IPS-NIHi7 (cell line): ENCODE data around the gene MANEA.
A peak's percentile ranks its signal among the peaks of the same experiment; 100 is the strongest.
"Not testable (repeated sequence)": the region's sequence is repeated elsewhere in the genome, so short reads cannot be mapped to it uniquely, and the experiment has no call there.

Experiments
- DNase-seq: peaks from one replicate; pipeline ENCODE4 v3.0.0; 2012; ENCODE audit warnings: mixed read lengths; ENCODE audit errors: extremely low spot score

MANEA gene, protein sequence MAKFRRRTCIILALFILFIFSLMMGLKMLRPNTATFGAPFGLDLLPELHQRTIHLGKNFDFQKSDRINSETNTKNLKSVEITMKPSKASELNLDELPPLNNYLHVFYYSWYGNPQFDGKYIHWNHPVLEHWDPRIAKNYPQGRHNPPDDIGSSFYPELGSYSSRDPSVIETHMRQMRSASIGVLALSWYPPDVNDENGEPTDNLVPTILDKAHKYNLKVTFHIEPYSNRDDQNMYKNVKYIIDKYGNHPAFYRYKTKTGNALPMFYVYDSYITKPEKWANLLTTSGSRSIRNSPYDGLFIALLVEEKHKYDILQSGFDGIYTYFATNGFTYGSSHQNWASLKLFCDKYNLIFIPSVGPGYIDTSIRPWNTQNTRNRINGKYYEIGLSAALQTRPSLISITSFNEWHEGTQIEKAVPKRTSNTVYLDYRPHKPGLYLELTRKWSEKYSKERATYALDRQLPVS

GRCh38 chr6:95577304-95578105 lies at the start of gene MANEA:
MANEA (plus strand) TSS chr6:95577535; CDS start chr6:95586440, 8,905 bp downstream.
- peak; percentile 86 for DNase-seq

GRCh38 chr6:95529762-95530161 lies 47.6 kb upstream of the MANEA start:
- DNase-seq = no peak

- no peak for DNase-seq
Measured at GRCh38 chr6:95530176-95530819, 47.0 kb upstream of the MANEA start.

- DNase-seq = no peak
Measured at GRCh38 chr6:95543798-95544197, 33.5 kb upstream of the MANEA start.

DNA sequence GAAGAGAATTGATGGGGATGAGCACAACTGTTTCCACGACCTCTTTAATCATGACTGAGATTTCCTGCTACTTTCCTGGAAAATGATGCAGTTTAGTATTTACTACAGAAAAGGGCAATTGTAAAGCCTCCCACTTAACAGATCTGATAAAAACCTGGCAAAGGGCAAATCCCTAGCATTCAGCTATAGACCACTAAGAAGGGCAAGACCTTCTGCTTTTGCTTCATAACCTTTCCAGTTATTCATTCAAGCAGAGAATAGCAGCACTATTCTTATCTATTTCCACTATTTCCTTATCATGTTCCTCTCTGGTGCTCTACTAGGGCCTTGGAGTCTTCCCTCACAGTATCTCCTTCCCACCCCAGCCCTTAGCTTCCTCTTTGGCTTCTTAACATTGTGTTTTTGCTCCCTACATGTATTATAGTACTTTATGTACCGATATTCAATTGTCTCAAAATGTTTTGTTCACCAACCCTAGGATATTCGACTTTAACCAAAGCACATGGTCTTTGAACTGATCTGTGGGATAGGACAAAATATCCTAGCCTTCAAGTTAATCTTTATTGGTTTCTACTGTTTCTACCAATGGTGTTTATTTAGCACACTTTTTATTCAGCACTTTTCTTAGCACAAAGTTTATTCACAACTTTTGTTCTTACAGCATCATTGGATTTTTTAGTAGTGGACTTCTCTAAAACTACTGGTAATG lies 32.7 kb upstream of the MANEA start:
- DNase-seq = no peak

DNA sequence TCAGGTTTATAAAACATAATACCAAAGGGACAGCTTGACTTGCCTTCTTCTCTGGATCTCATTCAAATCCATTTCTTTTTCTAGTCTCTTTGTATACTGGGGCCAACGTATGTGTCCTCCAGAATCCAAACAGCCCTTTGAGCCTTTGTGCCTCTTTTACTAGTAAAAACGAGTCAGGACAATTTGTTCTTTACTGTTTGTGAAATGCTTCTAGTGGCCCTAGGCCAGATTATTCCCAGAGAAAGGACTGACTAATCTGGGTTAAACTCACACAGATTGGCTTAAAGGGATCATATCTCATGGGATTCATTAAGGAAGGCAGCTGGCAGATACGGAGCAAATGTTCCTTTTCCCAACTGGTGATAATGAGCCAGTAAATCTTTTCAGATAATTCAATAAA lies 32.1 kb upstream of the MANEA start:
- no peak for DNase-seq

- no peak for DNase-seq
Measured at GRCh38 chr6:95545686-95546085, 31.6 kb upstream of the MANEA start.

DNA sequence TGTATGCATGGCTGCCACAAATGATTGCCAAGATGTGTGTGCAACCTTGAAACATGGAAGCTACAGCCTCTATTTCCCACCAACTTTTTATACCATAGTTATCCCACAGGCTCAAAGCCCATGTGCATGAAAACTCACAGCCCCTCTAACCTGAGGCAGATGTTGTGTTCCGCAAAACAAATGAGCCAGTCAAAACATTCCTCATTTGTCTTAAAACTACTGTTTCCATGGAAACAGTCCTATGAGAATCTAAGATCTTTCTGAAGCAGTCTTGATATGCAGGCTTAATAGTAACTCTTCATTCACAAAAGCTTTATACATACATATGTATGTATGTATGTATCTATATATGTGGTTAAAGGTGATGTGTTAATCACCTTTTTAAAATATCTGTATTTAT lies 31.2 kb upstream of the MANEA start:
- no peak for DNase-seq

GRCh38 chr6:95547043-95547442 lies 30.3 kb upstream of the MANEA start:
- no peak for DNase-seq

DNA sequence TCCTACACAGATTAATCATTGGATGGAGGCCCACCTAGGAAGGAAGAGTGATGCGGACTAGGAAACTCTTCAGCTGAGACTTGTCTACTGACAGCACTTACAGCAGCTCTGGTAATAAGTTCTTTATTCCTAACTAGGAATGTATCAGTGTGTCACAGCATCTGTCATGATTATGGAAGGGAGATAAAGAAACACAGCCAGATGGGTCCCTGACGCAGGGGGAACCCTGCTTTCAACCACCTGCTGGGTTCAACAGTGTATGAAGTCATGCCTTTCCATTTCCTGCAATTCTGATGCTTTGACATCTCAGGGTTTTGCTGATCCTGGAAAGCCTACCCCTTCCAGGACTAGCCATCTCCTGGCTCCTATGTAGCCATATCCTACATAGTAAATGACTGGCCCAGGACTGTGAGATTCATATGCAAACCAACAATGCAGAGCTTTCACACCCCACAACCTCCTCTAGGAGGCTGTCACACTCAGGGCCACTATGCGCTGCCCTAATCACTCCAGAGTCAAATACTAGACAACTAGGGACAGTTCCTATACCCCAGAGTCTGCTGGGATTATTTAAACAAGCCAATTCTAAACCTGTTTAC lies 29.0 kb upstream of the MANEA start:
- no peak for DNase-seq

DNA sequence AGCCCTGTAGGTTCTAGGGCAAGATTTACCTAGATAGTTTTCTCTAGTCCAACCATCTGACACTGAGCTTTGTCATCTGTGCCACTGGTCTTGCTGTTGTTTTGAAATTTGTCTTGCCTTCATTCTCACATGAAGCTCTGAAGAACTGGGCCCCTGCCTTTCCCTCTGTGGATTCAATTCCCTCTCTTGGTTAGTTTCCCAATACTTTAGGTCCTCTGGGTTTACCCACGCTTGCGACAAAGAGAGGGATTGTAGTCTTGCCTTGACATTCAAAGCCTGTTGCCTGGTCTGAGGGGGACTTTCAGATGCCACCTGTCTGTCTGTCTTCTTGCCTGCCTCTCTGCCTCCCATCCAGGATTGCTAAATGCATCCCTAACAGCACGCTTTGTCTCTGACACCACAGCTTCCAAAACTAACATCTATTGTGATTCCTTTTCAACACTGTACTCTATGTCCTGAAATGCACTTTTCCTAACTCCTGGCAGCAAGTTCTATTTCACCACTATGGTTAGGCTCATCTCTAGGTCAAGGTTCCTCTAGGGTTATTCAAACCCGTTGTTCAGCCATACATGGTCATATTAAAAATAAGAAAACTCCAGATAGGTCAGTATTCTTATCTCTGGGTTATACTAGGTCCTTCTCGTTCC lies 25.5 kb upstream of the MANEA start:
- no peak for DNase-seq

DNA sequence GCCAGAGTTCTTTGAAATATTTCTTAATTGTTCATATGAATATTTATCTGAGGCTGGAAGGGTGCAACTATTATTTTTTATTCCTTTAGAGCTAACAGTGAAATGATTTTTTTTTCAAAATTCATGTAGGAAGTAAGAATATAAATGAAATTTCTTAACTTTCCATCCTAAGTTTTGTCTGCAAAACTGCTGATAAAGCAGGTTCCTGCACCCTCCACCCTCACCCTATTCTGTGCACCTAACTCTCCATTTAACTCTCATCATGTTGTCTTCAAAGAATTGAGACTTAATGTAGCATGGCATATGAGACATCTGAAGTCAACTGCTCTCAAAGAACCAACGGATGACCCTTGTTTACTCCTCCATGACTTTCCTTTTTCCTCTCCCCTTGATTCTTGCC lies 23.5 kb upstream of the MANEA start:
- no peak for DNase-seq

DNA sequence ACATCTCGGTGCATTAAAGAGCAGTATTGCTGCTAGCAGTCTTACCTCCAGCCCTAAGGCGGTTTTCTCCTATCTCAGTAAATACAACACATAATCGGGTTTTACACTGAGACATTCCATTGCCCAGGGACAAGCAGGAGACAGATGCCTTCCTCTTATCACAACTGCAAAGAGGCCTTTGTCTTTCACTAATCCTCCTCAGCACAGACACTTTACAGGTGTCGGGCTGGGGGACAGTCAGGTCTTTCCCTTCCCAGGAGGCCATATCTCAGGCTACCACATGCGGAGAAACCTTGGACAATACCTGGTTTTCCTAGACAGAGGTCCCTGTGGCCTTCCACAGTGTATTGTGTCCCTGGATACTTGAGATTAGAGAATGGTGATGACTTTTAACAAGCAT lies 16.4 kb upstream of the MANEA start:
- not testable (repeated sequence) for DNase-seq

DNA sequence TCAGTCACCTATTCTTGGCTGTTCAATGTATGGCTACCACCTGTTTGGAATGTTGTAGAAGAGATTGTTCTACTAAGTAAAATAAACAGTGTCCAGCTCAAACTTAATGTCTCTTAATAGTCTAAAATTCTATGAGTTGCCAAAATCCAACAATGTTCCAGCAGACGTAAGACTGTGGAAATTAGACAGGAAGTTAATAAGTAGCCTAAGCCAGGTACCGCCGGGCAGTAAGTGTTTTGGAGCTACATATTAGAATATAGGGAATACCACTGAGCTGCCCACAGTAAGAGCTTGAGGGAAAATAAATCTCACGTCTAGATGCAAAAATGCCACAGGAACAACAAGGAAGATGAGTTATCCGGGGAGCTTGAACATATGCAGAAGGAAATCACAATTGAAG lies 7.8 kb upstream of the MANEA start:
- no peak for DNase-seq

- no peak for DNase-seq
Measured at GRCh38 chr6:95572098-95572497, 5.2 kb upstream of the MANEA start.

- DNase-seq = no peak
Measured at GRCh38 chr6:95574811-95575210, 2.5 kb upstream of the MANEA start.

DNA sequence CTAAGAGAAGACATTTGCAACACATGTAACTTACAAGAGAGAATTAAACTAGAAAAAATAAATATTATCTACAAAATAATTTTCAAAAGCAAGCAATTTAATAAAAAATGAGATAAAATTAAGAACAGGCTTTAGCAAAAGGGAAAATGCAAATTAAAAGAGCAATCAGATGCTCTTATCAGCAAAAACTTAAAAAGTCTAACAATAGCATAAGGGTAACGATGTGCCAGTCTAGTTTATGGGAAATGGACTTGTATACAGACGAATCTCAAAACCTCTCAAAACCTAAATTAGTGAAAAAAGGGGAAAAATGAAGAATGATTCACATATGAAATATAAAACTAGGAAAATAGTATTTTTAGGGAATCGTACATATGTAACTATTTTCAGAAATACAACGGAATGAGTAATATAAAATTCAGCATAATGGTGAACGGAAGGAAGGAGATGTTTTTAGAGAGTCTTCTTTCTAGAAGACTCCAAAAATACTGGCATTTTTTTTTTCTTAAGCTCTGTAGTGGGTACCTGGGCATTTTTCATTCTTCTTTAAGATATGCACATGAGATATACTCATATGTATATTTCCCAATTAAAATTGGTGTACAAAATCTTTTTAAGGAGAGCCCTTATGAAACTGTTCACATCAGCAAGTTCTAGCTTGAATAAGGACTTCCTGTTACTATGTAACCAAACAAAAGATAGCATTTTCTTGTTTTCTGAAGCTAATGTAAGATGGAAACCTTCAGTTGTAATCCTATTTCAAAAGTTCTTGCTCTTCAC lies 927 bp upstream of the MANEA start:
- no peak for DNase-seq

- no peak for DNase-seq
Measured at GRCh38 chr6:95576998-95577303, 384 bp upstream of the MANEA start.

DNA sequence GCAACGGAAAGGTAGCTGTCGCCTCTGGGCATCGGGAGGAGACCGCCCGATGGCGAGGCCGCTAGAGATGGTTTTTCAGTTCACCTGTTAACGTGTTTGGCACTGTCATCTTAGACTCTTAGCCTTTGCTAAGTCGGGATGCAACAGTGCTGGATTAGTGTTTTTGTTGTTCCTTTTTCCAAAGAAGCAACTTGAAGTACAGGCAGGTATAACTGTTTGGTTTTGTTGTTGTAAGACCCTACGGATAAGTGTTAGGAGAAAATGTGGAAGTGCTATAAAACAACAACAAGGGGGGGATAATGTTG lies 723 bp downstream of the MANEA start:
- peak; percentile 21 for DNase-seq

- no peak for DNase-seq
Measured at GRCh38 chr6:95581073-95581472, 3.7 kb downstream of the MANEA start.
